ENCODE results near the gene G6PD.
"Not testable (repeated sequence)": the region's sequence is repeated elsewhere in the genome, so short reads cannot be mapped to it uniquely, and the experiment has no call there.

Gene G6PD

DNA sequence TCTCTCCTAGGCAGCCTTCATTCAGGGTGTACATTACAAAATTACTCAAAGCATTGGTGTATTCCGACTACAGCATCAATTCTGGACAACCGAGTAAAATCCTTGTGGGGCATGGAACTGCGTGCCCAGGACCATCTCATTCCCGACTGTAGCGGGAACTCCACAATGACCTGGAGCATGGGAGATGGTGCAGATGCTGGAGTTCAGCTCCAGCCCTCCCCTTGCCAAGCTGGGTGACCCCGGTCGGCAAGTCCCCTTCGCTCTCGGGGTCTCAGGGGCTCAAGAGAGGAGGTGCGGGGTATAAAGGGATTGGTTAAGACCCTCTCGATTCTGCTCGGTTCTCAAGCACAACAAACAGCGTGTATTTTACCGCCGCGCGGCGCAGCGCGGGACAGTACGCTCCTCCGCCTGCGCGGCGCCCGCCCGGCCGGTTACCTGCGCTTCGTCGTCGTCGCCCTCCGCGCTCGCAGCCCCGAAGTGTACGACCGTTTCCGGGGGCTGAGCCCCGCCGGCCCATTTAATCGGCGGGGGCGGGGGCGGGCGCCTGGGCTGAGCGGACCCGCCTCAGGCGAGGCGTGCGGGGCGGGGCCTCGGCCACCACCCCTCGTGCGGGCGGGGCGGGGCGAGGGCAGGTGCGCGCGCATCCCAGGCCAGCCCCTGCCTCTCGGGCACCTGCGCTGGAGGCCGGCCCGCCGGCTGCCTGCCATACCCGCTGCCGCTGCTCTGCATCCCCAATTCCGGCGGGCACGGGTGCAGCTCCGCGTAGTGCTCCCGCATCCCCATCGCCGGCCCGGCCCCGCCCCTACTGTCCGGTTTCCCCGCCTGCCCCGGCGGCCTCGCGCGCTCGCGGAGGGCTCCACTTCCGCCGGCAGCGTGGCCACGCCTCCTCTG is at the start of gene G6PD:
Gene G6PD, minus strand, starts transcription at position 493 of the 891 bp plus-strand sequence. CDS start 691 bp downstream, outside the sequence.
- peak in 2 of 3 donors; percentile 43 to 73 for DNase-seq (ENCODE audit: low read depth in 3 of 3)

DNA sequence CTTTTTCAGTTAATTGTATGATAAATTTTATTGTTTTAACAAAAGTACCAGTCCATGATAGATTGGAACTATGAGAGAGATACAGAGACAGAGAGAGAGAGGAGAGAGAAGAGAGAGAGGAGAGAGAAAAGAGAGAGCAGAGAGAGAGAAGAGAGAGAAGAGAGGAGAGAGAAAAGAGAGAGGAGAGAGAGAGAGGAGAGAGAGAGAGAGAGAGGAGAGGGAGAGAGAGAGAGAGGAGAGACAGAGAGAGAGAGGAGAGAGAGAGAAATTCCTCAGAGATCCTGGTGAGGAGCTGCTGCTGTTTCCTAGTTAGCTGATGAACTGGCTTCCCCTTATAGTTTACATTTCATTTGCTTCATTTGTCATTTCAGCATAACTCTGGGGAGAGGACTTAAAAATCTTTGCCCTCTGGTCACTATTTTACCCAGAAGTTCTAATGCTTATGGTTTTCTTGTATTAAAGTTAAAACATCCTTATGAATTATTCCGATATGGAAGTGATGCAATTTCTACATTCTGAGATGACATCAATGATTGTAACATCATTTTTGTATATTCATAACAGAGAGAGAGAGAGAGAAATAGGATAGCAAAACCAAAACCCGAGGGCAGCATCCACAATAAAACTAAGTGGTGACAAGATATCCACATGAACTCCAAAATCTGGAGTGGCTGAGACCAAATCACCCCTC is 49.1 kb upstream of the G6PD start:
- no peak for DNase-seq (ENCODE audit: low read depth in 3 of 3)

DNA sequence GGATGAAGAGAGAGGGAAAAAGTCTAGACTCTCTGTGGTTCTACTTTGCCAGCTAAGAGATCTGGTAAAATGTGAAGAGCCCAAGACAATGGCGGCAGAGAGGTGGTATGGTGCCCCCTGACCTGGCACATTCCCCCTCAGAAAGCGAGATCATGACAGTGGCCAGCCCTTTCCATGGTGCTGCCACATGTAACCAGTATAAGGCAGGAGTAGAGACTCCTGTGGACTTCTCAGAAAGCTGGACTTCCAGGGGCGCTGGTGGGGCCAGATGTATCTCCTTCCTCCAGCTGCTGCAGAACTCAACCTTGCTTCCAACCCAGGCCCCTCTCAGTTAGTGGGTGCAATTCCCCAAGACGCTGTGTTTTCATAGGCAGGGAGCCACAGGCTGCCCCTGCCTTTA is 47.8 kb upstream of the G6PD start:
- DNase-seq (ENCODE audit: low read depth in 3 of 3) = no peak

DNA sequence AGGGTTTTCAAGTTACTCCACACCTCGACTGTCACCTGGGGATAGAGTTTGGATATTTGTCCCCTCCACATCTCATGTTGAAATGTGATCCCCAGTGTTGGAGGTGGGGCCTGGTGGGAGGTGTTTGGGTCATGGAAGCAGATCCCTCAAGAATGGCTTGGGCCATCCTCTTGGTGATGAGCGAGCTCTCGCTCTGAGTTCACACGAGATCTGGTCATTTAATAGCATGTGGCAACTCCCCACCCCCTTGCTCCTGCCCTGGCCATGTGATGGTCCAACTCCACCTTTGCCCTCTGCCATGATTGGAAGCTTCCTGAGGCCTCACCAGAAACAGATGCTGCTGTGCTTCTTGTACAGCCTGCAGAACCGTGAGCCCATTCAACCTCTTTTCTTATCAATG is 46.6 kb upstream of the G6PD start:
- DNase-seq (ENCODE audit: low read depth in 3 of 3) = no peak

DNA sequence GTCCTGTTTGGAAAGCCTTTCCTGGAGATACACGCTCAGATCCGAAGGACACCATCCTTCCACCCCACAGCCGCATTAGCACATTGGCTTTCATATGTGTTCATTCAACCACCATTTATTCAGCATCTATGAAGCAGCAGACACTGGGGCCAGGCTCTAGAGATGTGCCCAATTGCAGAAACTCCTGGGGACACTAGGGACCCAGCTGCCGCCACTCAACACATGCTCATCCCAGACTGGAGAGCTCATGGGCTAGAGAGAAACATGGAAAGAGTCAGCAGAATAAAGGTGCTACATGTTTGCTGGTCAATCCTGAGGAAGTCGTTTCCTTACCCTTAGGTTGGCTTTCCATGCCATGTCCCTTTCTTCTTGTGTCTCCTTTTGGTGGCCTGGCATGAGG is 45.9 kb upstream of the G6PD start:
- DNase-seq (ENCODE audit: low read depth in 3 of 3) = no peak

DNA sequence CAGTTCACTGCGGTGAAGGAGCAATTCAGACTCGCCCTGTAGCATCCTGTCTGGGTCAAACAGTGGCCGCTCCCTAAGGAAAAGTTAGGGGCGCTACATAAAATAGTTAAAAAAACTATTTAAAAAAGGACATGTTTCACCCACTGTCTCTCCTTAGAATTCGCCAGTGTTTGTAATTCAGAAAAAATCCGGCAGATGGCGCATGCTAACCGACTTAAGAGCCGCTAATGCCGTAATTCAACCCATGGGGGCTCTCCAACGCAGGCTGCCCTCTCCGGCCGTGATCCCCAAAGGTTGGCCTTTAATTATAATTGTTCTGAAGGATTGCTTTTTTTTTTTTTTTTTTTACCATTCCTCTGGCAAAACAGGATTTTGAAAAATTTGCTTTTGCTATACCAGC is 43.8 kb upstream of the G6PD start:
- DNase-seq (ENCODE audit: low read depth in 3 of 3) = not testable (repeated sequence)

DNA sequence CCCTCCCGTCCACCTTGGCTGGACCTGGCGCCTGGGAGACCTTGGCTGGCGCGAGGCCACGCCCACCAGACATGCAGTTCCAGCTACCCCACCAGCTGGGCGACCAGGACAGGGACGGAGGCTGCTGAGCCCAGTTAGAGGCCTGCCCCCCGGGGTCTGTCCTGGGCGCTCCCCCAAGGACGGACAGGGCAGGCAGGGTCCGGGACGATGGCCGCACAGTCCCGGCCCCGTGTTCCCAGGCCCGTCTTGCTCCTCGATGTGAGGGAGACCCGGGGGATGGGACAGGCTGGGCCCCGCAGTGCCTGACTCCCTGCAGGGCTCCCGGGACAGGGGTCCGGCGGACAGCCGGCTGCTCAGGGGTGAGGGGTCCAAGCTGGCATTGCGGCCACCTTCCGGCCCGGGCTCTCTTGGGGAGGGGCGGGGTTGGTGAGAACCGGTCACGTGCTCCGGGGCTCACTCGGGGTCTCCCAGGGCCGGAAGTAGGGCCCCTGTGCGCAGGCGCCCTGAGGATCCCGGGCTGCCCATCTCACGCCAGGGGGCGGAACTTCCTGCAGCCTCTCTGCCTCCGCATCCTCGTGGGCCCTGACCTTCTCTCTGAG is 38.0 kb upstream of the G6PD start, which contains the start of gene CTAG1A:
Gene CTAG1A, plus strand, starts transcription at position 549 of the 599 bp plus-strand sequence. CDS start 74 bp downstream, outside the sequence.
- not testable (repeated sequence) for DNase-seq (ENCODE audit: low read depth in 3 of 3)

DNA sequence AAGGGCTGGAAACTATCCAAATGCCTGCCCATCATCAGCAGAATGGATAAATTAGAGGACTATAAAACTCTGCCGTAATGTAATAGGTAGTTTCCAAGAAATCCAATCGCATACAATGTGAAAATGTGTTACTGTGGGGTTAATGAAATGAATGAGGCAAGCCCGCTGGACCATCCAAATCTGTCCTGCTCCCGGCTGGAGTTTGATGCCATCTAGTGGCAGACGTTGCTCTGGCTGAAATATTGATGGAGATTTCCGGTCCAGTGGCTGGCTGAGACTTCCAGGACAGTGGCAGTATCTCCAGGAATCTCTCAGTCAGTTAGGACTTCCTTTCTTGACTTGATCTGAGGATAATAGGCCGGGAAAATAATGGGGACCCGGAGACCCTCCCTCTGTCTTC is 36.3 kb upstream of the G6PD start:
- DNase-seq (ENCODE audit: low read depth in 3 of 3) = not testable (repeated sequence)

DNA sequence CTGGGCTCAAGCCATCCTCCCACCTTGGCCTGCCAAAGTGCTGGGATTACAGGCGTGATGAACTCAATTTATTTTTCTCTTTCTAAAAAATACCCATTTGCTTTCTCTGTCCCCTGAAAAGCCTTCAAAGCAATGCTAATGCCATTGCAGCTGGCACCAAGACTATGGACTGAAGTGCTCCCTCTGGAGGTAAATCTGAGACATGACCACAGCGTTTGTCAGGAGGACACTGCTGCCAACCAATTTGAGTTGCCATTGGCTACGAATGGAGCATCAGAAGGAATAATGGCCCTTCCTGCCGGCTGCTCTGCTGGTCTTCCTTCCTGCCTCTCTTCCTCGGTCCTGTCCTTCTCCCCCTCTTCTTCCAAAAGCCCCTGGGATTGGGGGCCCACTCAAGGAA is 28.4 kb upstream of the G6PD start:
- not testable (repeated sequence) for DNase-seq (ENCODE audit: low read depth in 3 of 3)

DNA sequence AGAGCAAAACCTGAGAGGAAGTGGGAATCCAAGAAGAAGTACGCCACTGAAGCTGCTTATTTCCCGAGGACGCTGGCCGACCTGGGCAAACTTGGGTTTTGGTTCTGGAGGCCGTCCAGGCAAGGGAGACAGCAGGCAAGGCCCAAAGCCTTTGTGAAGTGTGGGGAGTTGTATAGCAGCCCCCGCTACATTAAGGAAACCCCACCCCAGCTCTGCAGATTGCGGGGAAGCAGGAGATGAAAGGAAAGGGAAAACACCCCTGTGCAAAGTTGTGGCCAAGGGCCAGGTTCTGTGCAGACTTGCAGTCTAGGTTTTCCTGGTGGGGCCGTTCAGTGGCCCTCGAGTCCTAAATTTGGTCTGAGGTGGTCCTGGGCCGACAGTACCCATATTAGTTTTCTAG is 26.4 kb upstream of the G6PD start:
- DNase-seq (ENCODE audit: low read depth in 3 of 3) = not testable (repeated sequence)

DNA sequence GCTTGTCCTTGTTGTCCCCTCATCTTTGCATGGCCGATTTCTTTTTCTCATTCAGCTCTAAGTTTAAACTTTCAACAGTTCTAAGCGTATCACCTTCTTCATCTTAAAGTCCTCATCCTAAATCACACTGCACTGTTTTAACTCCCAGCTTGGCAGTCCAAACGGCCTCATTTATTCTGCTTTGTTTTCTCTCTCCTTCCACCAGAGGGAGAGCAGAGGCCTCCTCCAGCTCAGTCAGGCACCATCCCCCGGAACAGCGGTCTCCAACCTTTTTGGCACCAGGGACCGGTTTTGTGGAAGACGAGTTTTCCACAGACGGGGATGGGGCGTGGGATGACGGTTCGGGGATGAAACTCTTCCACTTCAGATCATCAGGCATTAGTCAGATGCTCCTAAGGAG is 23.7 kb upstream of the G6PD start:
- DNase-seq (ENCODE audit: low read depth in 3 of 3) = not testable (repeated sequence)

DNA sequence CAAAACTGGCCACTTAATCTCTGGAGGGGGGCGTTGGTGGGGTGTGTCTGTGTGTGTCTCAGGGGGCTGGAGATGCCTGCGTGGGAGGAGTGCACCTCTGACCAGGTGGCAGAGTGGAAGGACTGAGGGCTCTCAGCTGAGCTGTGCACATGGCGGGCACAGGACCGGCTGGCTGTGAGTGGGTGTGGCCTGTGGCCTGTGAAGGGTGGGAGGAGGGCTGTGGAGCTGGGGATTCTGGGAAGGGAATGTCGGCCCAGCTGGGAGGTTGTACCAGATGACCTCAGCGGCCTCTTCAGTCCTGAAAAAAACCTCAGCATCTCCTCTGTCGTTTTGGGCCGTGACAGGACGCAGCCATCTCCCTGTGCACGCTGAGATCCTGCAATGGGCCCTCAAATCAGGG is 15.6 kb upstream of the G6PD start:
- not testable (repeated sequence) for DNase-seq (ENCODE audit: low read depth in 3 of 3)

DNA sequence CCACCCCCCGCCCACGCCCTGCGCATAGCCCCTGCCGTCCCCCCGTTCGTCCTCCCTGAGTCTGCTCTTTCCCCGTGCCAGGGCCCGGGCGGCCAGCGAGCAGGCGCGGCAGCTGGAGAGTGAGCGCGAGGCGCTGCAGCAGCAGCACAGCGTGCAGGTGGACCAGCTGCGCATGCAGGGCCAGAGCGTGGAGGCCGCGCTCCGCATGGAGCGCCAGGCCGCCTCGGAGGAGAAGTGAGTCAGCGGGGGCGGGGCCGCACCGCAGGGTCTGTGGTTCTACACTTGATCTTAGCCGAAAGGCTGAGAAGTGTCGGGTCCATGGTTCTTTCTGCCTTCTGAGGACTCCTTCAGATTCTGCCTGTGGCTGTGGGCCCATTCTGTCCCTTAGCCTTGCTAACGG is 13.7 kb upstream of the G6PD start:
- not testable (repeated sequence) for DNase-seq (ENCODE audit: low read depth in 3 of 3)

DNA sequence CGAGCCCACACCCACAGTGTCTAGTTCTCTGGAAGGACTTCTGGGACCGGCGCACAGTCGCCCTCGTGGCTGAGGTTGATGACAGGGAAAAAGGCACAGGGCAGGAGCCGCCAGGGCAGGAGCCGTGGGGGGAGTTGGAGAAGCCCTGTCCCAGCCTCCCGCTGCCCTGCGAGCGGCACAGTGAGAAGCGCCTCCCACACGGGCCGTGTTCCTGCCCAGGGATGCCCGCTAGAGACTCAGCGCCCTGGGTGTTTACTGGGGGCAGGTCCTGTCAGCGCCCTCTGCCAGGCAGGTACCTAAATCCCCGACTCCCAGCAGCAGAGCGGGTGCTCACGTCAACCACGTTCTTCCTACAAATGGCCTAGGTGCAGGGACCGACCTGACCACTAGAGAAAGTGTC is 12.2 kb upstream of the G6PD start:
- DNase-seq (ENCODE audit: low read depth in 3 of 3) = not testable (repeated sequence)

DNA sequence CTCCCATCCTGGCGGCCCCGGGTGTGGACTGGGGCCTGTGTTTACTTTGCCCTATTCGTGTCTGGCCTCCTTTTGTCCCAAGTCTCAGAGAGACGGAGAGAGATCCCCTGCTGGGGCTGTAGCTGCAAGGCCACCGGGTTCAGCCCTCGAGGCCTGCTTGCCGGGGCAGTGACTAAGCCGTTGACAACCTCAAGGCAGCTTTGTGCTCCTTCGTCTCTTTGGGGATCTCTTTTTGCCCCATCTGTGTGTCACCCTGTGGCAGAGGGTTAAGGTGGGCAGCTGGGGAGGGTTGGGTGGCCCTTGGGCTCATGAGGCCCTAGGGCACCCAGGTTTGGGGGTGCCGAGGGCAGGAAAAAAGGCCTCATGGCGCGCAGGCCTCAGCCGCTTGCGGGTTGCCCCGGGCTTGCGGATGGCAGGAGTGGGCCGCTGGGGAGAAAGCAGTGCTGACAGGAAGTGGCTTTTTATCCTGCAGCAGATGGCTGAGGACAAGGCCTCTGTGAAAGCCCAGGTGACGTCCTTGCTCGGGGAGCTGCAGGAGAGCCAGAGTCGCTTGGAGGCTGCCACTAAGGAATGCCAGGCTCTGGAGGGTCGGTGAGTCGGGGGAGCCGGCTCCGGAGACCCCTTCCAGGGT is 11.5 kb upstream of the G6PD start:
- not testable (repeated sequence) for DNase-seq (ENCODE audit: low read depth in 3 of 3)

DNA sequence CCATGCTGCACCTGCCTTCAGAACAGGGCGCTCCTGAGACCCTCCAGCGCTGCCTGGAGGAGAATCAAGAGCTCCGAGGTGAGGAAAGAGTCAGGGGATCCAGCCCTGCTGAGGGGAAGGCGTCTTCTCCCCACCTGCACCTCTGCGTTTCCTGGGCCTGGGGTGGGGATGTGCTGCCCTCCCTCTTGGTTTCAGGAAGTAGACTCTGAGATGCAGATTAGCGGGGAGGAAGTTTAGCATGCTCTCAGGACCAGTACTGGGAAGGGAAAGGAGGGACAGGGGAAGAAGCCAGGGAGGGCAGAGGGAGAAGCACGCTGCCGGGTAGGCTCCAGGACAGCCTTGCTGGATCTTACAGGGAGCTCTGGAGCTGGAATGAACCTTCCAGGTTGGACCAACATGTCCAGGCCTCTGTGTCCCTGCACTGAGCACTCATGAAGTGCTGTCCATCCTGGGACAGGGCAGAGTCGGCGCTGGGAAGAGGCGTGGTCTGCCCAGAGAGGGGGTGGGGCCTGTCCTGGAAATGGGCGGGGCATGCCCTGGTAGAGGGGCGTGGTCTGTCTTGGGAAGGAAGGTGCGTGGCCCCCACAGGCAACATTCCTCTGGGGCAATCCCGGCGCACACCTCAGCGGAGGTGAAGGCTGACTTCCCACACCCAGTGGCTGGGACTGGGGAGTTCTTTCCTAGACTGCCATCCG is 5.6 kb upstream of the G6PD start:
- not testable (repeated sequence) for DNase-seq (ENCODE audit: low read depth in 3 of 3)

DNA sequence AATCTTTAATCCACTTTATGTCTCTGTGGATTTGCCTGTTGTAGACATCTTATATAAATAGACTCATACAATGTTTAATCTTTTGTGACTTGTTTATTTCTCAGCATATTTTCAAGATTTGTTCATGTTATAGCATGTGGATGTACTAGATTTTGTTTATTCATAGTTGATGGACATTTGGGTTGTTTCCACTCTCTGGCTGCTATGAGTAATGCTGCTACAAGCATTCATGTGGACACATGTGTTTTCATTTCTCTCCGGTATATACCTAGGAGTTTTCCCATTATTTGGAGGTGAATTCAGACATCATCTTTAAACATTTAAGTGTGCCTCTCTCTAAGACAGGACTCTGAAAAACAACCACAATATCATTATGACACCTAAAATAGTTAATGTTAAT is 3.1 kb upstream of the G6PD start:
- no peak for DNase-seq (ENCODE audit: low read depth in 3 of 3)

DNA sequence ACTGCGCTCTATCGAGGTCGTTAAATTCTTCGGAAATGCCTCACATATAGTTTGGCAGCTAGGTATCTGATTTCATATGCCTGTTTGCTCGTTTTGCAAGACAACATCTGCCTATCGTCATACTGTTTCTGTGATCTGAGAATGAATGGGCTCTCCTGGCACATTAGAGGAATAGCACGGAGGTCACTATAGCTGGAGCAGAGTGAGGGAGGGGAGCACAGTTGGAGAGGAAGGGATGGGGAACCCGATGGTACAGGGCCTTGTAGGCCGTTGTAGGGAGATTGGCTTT is 1.3 kb upstream of the G6PD start:
- no peak for DNase-seq (ENCODE audit: low read depth in 3 of 3)

DNA sequence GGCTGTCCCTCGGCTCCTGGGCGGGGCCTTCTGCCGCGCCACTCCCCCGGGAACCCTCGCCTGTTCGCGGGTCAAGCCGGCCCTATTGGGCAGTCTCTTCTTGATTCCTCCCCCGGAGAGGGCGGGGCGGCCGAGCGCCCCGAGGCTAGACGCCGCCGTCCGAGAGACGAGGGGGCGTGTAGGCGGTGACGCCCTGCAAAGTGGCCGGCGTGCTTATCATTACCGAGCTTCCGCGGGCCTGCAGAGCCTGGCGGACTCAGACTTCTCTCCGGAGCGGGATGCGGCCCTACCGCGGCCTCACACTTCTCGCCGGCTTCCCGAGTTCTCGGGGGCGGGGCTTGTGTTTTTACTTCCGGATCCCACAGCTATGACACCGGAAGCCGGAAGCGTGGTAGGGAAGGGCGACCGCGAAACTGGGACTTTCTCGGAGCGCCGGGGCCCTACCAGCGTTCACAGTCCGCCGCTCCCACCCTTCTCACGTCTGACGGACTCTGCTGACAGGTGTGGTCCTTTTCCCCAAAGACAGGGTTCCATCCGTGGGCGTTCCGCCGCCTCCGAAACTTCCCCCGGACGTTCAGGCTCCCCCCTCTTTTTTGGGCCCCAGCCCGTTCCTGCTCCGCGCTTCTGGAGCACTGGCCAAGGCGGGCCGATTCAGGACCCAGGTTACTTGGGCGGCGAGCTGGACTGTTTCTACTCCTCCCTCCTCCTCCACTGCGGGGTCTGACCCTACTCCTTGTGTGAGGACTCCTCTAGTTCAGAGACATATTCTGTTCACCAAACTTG is 790 bp upstream of the G6PD start, which contains the start of gene IKBKG:
Gene IKBKG, plus strand, starts transcription at position 376 of the 783 bp plus-strand sequence. CDS start 4,383 bp downstream, outside the sequence.
- peak; percentile 75 to 82 (median 79) for DNase-seq (ENCODE audit: low read depth in 3 of 3)

DNA sequence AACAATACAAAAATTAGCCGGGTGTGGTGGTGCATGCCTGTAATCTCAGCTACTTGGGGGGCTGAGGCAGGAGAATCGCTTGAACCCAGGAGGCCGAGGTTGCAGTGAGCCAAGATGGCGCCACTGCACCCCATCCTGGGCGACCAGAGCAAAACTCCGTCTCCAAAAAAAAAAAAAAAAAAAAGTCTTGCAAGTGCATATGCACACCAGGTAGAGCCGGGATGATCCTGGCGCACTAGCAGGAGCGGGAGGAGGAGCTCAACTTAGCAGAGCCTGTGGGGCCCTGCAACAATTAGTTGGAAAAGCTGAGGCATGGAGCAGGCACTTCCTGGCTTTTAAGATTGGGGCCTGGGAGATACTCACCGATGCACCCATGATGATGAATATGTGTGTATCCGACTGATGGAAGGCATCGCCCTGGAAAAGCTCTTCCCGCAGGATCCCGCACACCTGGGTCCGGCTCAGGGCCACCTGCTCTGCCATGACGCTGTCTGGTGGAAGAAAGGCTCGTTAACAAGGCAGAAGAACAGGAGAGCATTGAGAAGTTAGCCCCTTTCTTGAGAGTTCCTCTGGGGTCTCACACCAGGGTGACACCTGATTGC is 872 bp downstream of the G6PD start:
- DNase-seq (ENCODE audit: low read depth in 3 of 3) = no peak

Data from stimulated activated CD4-positive, alpha-beta T cell treated with anti-CD3 and anti-CD28 coated beads, TNF-alpha, amount 100 ng/mL, for 48 hours (primary cell).